Mammary epithelial cell (primary cell): ENCODE data around the gene TUBGCP5.

Experiments used
- EZH2 ChIP-seq: IDR thresholded peaks from 2 replicates; pipeline ENCODE4 v1.6.1; 2012; ENCODE audit warnings: low read length, inconsistent platforms, borderline replicate concordance
- TF ChIP-seq, protein P1 (sequence below), 2 donors: IDR thresholded peaks in 1 of 2; conservative IDR thresholded peaks in 1 of 2; 2 replicates each; pipeline ENCODE4 v1.5.1; 2011 to 2012; ENCODE audit warnings: inconsistent platforms in 2 of 2, low read length in 2 of 2, mild to moderate bottlenecking in 2 of 2, control low read depth in 1 of 2, low read depth in 1 of 2; ENCODE audit not compliant: insufficient read depth in 1 of 2; ENCODE audit errors: extremely low read depth in 1 of 2

DNA sequence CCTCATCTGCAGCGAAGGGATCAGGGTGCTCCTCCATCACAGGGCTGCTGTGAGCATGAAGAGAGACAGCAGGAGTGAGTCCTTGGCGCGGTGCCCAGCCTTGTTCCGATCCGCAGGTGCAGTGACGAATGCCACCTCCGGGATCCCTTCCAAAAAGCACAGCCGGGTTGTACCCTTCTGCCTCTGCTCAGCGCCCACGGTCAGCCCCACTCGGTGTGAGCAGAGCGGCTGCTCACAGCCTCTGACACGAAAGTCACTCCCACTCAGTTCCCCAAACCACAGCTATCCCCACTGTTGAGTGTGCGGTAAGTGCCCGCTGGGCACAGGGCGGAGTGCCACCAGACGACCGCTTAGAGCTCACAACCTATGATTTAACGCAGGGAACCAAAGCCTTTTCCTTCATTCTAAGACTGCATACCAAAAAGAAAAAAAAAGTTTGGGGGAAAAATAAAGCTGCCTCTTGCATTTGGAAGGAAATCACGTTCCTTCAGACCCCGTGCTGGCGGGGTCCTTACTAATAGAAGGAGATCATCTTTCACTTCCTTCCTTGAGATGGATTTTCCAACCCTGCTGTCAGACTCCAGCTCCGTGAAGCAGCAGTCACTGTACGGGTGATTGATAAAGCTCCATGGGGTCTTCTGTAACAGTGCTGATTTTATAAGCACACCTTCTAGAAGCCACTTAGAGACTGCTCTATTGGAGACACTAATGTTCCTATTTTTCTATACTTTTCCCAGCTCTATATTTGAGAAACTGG is 34.7 kb upstream of the TUBGCP5 start:
- TF ChIP-seq, protein P1, sequence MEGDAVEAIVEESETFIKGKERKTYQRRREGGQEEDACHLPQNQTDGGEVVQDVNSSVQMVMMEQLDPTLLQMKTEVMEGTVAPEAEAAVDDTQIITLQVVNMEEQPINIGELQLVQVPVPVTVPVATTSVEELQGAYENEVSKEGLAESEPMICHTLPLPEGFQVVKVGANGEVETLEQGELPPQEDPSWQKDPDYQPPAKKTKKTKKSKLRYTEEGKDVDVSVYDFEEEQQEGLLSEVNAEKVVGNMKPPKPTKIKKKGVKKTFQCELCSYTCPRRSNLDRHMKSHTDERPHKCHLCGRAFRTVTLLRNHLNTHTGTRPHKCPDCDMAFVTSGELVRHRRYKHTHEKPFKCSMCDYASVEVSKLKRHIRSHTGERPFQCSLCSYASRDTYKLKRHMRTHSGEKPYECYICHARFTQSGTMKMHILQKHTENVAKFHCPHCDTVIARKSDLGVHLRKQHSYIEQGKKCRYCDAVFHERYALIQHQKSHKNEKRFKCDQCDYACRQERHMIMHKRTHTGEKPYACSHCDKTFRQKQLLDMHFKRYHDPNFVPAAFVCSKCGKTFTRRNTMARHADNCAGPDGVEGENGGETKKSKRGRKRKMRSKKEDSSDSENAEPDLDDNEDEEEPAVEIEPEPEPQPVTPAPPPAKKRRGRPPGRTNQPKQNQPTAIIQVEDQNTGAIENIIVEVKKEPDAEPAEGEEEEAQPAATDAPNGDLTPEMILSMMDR (conservative IDR thresholded peaks at IDR 0.05 in 1 of 2, IDR thresholded peaks at IDR 0.05 in 1 of 2; ENCODE audit: extremely low read depth in 1 of 2, insufficient read depth in 1 of 2, low read depth in 1 of 2, low read length in 2 of 2), result no peak
- TF ChIP-seq EZH2, result no peak
